SIG-M5 treated with dmso at 0.1 percent for 504 hours (cell line): ENCODE data around the gene RADIL.

Source experiments
- DNase-seq: peaks from one replicate; lab custom pipeline; 2025; ENCODE audit not compliant: unreplicated experiment; lab: John Stamatoyannopoulos, UW

Gene RADIL

GRCh38 chr7:4884164-4884563 lies 648 bp upstream of the RADIL start:
- no peak for DNase-seq

GRCh38 chr7:4883033-4883371 lies 514 bp downstream of the RADIL start:
- DNase-seq: no peak

GRCh38 chr7:4882169-4883032 lies 1.1 kb downstream of the RADIL start:
- DNase-seq: no peak

GRCh38 chr7:4880218-4880617 lies 3.3 kb downstream of the RADIL start:
- no peak for DNase-seq

- DNase-seq: no peak
Measured at GRCh38 chr7:4879396-4880081, 4.0 kb downstream of the RADIL start.

GRCh38 chr7:4878336-4879335 lies 4.9 kb downstream of the RADIL start:
- no peak for DNase-seq

GRCh38 chr7:4876586-4876985 lies 6.9 kb downstream of the RADIL start:
- DNase-seq: no peak

GRCh38 chr7:4875391-4875790 lies 8.1 kb downstream of the RADIL start:
- no peak for DNase-seq

- DNase-seq: no peak
Measured at GRCh38 chr7:4873071-4873944, 10.2 kb downstream of the RADIL start.

GRCh38 chr7:4871930-4872675 lies 11.4 kb downstream of the RADIL start:
- DNase-seq: no peak

GRCh38 chr7:4871056-4871680 lies 12.3 kb downstream of the RADIL start:
- no peak for DNase-seq

- DNase-seq: no peak
Measured at GRCh38 chr7:4868493-4868892, 15.0 kb downstream of the RADIL start.

GRCh38 chr7:4866528-4867496 lies 16.7 kb downstream of the RADIL start:
- DNase-seq: no peak

GRCh38 chr7:4862156-4862555 lies 21.4 kb downstream of the RADIL start:
- no peak for DNase-seq

GRCh38 chr7:4861673-4862072 lies 21.8 kb downstream of the RADIL start, which contains the start of gene PAPOLB:
PAPOLB (minus strand) TSS chr7:4862030; CDS start chr7:4861810, 220 bp downstream.
- DNase-seq: no peak

GRCh38 chr7:4861227-4861626 lies 22.3 kb downstream of the RADIL start:
- DNase-seq: no peak

GRCh38 chr7:4857189-4857588 lies 26.3 kb downstream of the RADIL start:
- DNase-seq: no peak
